Lung (tissue), 12 donors: ENCODE results near the gene CDH16. TPM values are rescaled to one million over a fixed set of nuclear protein-coding genes. Genes with fewer than 3 reads are reported as not detected.

Experiments
- ATAC-seq: fragments of 200-7000 bp; cut with Tn5 transposase; one replicate; pipeline ENCODE4 v1.9.1; 2020; ENCODE audit warnings: moderate number of reproducible peaks; ENCODE audit not compliant: insufficient read depth, low FRiP score
- DNase-seq, 3 donors: peaks; one replicate each; pipeline ENCODE4 v3.0.0-alpha.2; 2013 to 2017
- H3K27ac ChIP-seq, 2 donors: one replicate each; pipeline ENCODE4 v1.5.1; 2013; ENCODE audit warnings: mild to moderate bottlenecking in 2 of 2, moderate library complexity in 2 of 2, control low read depth in 1 of 2, inconsistent platforms in 1 of 2, low read depth in 1 of 2, low read length in 1 of 2
- H3K27me3 ChIP-seq, 3 donors: one replicate each; pipeline ENCODE4 v1.5.1; 2013; ENCODE audit warnings: low read length in 2 of 3; ENCODE audit not compliant: control insufficient read depth in 3 of 3, insufficient read depth in 3 of 3
- H3K36me3 ChIP-seq, 4 donors: one replicate each; pipeline ENCODE4 v1.5.1; 2013; ENCODE audit warnings: low read length in 4 of 4, mild to moderate bottlenecking in 1 of 4, moderate library complexity in 1 of 4; ENCODE audit not compliant: control insufficient read depth in 4 of 4, insufficient read depth in 4 of 4
- H3K4me1 ChIP-seq, 5 donors: one replicate each; pipeline ENCODE4 v1.5.1; 2013; ENCODE audit warnings: low read length in 5 of 5, mild to moderate bottlenecking in 2 of 5, moderate library complexity in 1 of 5; ENCODE audit not compliant: control insufficient read depth in 5 of 5, insufficient read depth in 5 of 5
- H3K4me3 ChIP-seq: one replicate; pipeline ENCODE4 v1.5.1; 2013; ENCODE audit warnings: mild to moderate bottlenecking, control low read depth, moderate library complexity
- H3K9ac ChIP-seq, 2 donors: one replicate each; pipeline ENCODE4 v1.5.1; 2013; ENCODE audit warnings: low read length in 2 of 2, control low read depth in 1 of 2; ENCODE audit not compliant: insufficient read depth in 1 of 2
- H3K9me3 ChIP-seq, 4 donors: one replicate each; pipeline ENCODE4 v1.5.1; 2013; ENCODE audit warnings: low read length in 3 of 4, mild to moderate bottlenecking in 1 of 4, moderate library complexity in 1 of 4; ENCODE audit not compliant: control insufficient read depth in 4 of 4, insufficient read depth in 3 of 4
- WGBS, 2 donors: extraction: QIAGEN DNeasy Blood & Tissue Kit; methylation state at CpG; one replicate each; pipeline ENCODE4 v1.1.7; 2013; 5-methylcytosine and 5-hydroxymethylcytosine counted together
- polyA plus RNA-seq, 2 donors: library from polyadenylated mRNA; stranded (reverse); fragments of 200-250 nt; gene quantifications; one replicate each; pipeline ENCODE4 v1.2.1, GENCODE V29; 2013
- total RNA-seq, 2 donors: library from RNA; depleted of rRNA in 1 of 2; stranded (reverse); fragments of >200 nt in 1 of 2; gene quantifications; one replicate each; pipeline ENCODE4 v1.2.1, GENCODE V29; 2014 to 2021
- TF ChIP-seq, protein P1 (sequence below): IDR thresholded peaks from 2 replicates; pipeline ENCODE4 v1.5.1; 2012; ENCODE audit warnings: mild to moderate bottlenecking; ENCODE audit errors: control extremely low read depth, extremely low read depth
- donor health status: control.
- donor health status: control.
- donor health status: Bipolar disorder and iron deficiency.
- donor health status: healthy.
- donor health status: DM: yes; HTN: yes; CAD: no.

CDH16 gene
- total and polyA plus RNA-seq, 4 donors = 0.25 to 1.7 (median 0.64) TPM; not detected in 1

DNA sequence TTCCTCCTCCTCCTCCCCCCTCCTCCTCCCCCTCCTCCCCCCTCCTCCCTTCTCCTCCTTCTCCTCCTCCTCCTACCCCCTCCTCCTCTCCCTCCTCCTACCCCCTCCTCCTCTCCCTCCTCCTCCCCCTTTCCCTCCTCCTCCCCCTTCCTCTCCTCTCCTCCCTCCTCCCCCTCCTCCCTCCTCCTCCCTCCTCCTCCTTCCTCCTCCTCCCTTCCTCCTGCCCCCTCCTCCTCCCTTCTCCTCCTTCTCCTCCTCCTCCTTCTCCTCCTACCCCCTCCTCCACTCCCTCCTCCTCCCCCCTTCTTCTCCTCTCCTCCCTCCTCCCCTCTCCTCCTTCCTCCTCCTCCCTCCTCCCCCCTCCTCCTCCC, 45.0 kb downstream of the CDH16 start:
- DNase-seq = no peak
- Histone ChIP-seq H3K27ac (no peak overlapping the region), H3K9me3 (no peaks in the 10 kb centered on the region)

DNA sequence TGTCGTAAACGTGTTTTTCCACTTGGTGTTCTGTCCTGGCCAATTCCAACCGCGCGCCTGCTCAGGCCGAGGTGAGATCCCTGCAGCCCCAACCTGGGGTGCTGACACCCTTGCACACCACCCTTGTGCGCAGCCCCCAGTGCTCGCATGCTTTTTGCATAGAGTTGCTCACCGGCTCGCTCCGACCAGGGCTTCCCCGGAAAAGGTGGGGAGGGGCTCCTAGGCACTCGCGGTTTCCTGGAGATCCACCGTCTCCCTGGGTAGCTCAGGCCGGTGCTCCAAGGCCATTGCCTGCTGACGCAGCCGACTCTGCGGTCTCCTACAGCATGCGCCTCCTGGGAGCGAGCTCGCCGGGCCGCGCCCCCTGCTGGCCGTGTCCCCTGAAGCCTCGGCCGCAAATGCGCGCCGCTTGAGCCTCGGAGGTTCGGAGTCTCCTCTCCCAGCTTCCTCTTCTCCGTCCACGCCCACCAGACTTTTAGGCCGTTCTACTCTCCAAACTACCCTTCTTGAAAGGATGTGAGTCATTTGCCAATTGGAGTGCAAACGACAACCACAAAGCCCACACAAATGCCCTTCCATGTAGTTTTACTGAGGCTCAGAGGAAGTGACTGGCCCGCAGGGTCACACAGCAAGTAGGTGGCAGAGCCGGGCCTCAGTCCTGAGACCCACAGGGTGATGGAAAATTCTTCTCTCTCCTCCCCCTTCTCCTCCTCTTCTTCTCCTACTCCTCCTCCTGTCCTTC, 45.6 kb downstream of the CDH16 start:
- Histone ChIP-seq H3K27me3 (no peaks in the 10 kb centered on the region), H3K4me1 (peaks cover 0 to 9% (median 0%) of the 10 kb centered on the region in 5 donors), H3K36me3 (no peaks in the 10 kb centered on the region), H3K9me3 (no peaks in the 10 kb centered on the region), H3K27ac (peak overlapping the region in 1 of 2 donors; percentile 34), H3K4me3 (no peak overlapping the region), H3K9ac (no peak overlapping the region)
- TF ChIP-seq, protein P1, sequence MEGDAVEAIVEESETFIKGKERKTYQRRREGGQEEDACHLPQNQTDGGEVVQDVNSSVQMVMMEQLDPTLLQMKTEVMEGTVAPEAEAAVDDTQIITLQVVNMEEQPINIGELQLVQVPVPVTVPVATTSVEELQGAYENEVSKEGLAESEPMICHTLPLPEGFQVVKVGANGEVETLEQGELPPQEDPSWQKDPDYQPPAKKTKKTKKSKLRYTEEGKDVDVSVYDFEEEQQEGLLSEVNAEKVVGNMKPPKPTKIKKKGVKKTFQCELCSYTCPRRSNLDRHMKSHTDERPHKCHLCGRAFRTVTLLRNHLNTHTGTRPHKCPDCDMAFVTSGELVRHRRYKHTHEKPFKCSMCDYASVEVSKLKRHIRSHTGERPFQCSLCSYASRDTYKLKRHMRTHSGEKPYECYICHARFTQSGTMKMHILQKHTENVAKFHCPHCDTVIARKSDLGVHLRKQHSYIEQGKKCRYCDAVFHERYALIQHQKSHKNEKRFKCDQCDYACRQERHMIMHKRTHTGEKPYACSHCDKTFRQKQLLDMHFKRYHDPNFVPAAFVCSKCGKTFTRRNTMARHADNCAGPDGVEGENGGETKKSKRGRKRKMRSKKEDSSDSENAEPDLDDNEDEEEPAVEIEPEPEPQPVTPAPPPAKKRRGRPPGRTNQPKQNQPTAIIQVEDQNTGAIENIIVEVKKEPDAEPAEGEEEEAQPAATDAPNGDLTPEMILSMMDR = peak; percentile 74
- DNase-seq = peak; percentile 79 to 88 (median 87)
- 3 to 4% methylated on average over 38 to 39 of the region's 39 CpGs for WGBS, 2 donors
- peak; percentile 98 for ATAC-seq

More for the DNA sequence above, 45.0 kb downstream of the CDH16 start:
- H3K27me3 ChIP-seq = no peaks in the 10 kb centered on the region
- H3K36me3 ChIP-seq = no peaks in the 10 kb centered on the region
- no peak overlapping the region for H3K9ac ChIP-seq
- H3K4me3 ChIP-seq = no peak overlapping the region
- TF ChIP-seq, protein P1 = no peak
- peaks cover 0 to 9% (median 0%) of the 10 kb centered on the region in 5 donors for H3K4me1 ChIP-seq
- ATAC-seq = no peak

DNA sequence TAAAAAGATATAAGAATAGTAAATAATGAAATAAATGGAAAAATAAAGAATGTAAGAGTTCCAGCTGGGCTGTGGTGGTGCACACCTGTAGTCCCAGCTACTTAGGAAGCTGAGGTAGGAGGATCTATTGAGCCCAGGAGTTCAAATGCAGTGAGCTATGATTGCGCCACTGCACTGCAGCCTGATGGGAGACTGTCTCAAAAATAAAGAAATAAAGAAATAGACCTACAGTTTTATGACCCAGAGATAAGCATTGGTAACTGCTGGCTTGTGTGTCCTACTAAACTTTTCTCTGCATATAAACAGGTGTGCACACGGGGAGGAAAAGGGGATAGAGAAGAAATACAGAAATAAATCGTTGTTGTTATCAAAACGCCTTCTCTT, 46.1 kb downstream of the CDH16 start:
- Histone ChIP-seq H3K4me1 (peaks cover 0 to 9% (median 0%) of the 10 kb centered on the region in 5 donors), H3K27me3 (no peaks in the 10 kb centered on the region), H3K9me3 (no peaks in the 10 kb centered on the region), H3K9ac (no peak overlapping the region), H3K4me3 (no peak overlapping the region), H3K36me3 (no peaks in the 10 kb centered on the region), H3K27ac (no peak overlapping the region)
- WGBS, 2 donors = 44 to 60% methylated on average over 4 of the region's 4 CpGs
- TF ChIP-seq, protein P1 = no peak
- no peak for ATAC-seq
- no peak for DNase-seq
